Stomach (tissue), 9 donors: Measurements from ENCODE around the gene IMPDH2. TPM values are rescaled to one million over a fixed set of nuclear protein-coding genes. Genes with fewer than 3 reads are reported as not detected.

Experiments used
- DNase-seq, 2 donors: peaks; one replicate each; pipeline versions ENCODE4 v3.0.0 to v3.0.0-alpha.2; 2013 to 2019
- H3K27ac ChIP-seq, 5 donors: fragments of 200-600 bp in 4 of 5; sonication (generic) in 4 of 5; one replicate each; pipeline ENCODE4 v1.5.1; 2013 to 2019; ENCODE audit warnings: mild to moderate bottlenecking in 1 of 5, moderate library complexity in 1 of 5
- H3K27me3 ChIP-seq, 3 donors: fragments of 200-600 bp; sonication (generic); one replicate each; pipeline ENCODE4 v1.5.1; 2017 to 2019; ENCODE audit warnings: mixed run types in 1 of 3
- H3K36me3 ChIP-seq, 4 donors: fragments of 200-600 bp; sonication (generic); 1 replicate in 3 of 4; 2 replicates in 1 of 4; pipeline ENCODE4 v1.5.1; 2016 to 2019
- H3K4me1 ChIP-seq, 4 donors: fragments of 200-600 bp; sonication (generic); one replicate each; pipeline ENCODE4 v1.5.1; 2016 to 2019
- H3K4me3 ChIP-seq, 4 donors: fragments of 200-600 bp; sonication (generic) in 3 of 4; one replicate each; pipeline ENCODE4 v1.5.1; 2016 to 2019; ENCODE audit warnings: mild to moderate bottlenecking in 1 of 4
- H3K9me3 ChIP-seq, 4 donors: fragments of 200-600 bp; sonication (generic); one replicate each; pipeline ENCODE4 v1.5.1; 2016 to 2019
- EP300 ChIP-seq: sonication (generic); formaldehyde crosslinking; IDR thresholded peaks from one replicate; pipeline ENCODE4 v1.6.1; 2017; ENCODE audit warnings: antibody characterized with exemption
- POLR2A ChIP-seq, 4 donors: fragments of 450-650 bp; IDR thresholded peaks; one replicate each; pipeline ENCODE4 v1.6.1; 2016; ENCODE audit warnings: antibody characterized with exemption in 4 of 4, control low read depth in 2 of 4, mild to moderate bottlenecking in 1 of 4, moderate library complexity in 1 of 4
- POLR2AphosphoS5 ChIP-seq, 3 donors: sonication (generic); formaldehyde crosslinking; IDR thresholded peaks; one replicate each; pipeline ENCODE4 v1.6.1; 2016; ENCODE audit warnings: antibody characterized with exemption in 3 of 3
- WGBS, 5 donors: extraction: QIAGEN DNeasy Blood & Tissue Kit in 3 of 5; methylation state at CpG; one replicate each; pipeline versions ENCODE4 v1.1.5 to v1.1.7; 2013 to 2018; 5-methylcytosine and 5-hydroxymethylcytosine counted together
- intact Hi-C: fragments of 100-400 bp; cut with DNase I; formaldehyde crosslinking; loops from one replicate; pipeline ENCODE4 v1.15.1; 2023; ENCODE audit warnings: low total_unique reads
- polyA plus RNA-seq, 3 donors: library from polyadenylated mRNA; stranded (reverse); fragments of 200-250 nt; gene quantifications; one replicate each; pipeline ENCODE4 v1.2.3, GENCODE V29; 2013
- total RNA-seq, 5 donors: library from RNA; depleted of rRNA; stranded (reverse); fragments of >200 nt; gene quantifications; one replicate each; pipeline versions ENCODE4 v1.1.0 to v1.2.3, GENCODE V29; 2014 to 2016
- TF ChIP-seq, protein P1 (sequence below), 7 experiments: fragments of 450-650 bp in 4 of 7; fragments of 200-600 bp in 3 of 7; sonication (generic) in 3 of 7; IDR thresholded peaks; one replicate each; pipeline ENCODE4 v1.5.1; 2016 to 2019; ENCODE audit warnings: antibody characterized with exemption in 7 of 7, control low read depth in 2 of 7, mild to moderate bottlenecking in 1 of 7
- donor health status: healthy with polysubstance abuse.
- donor health status: Bipolar disorder and iron deficiency.
- donor health status: healthy.

Gene IMPDH2
- total and polyA plus RNA-seq, 8 donors = 50.4 to 159 (median 107) TPM

DNA sequence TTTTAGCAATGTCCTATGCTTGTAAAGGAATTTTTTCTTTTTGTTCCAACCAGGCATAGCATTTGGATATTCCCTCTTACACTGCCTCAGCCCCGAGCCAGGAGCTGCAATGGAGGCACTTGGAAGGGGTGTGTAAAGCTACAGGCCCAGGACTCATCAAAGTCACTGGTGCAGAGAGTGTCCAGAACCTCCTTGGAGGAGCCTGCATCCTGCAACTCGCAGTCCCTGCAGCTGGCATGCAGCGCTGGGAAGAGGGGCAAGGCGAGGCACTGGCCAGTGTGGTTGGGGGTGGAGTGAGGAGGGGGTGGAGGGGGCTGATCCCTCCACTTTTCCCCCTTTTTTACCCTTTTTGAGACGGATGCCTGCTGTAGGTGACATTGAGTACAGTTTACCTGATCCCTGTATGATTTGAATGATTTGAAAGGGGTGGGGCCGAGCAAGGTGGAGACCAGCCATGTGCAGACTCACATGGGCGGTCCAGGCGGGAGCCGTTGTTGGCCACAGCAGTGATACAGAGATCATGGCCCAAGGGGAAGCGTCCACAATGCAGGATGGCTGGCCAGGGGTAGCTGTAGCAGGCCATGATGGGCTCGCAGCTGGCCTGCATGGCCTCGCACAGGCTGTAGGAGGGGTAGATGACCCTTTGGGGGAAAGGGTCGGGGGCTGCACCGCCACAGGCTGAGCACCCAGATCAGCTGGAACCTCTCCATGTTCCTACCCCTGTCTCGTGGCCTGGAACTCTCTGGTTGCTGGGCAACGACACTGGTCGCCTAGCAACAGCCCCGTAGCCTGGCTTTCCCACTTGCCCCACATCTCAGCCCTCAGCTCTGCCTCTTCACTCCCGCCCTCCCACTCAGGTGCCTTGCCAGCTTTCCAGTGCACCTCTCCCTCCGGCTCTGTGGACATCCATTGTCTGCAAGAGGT lies 31.2 kb downstream of the IMPDH2 start:
- intact Hi-C loops = no loop called here
- Histone ChIP-seq H3K9me3 (no peaks in the 10 kb centered on the region), H3K27ac (peak overlapping the region in 1 of 5 donors; percentile 4), H3K36me3 (peaks cover 0 to 57% (median 39%) of the 10 kb centered on the region in 4 donors), H3K4me1 (peaks cover 0 to 51% (median 27%) of the 10 kb centered on the region in 4 donors), H3K27me3 (no peaks in the 10 kb centered on the region), H3K4me3 (no peak overlapping the region)
- no peak for TF ChIP-seq POLR2A (IDR thresholded peaks at IDR 0.05)
- TF ChIP-seq POLR2AphosphoS5 (IDR thresholded peaks at IDR 0.05) = no peak
- no peak for TF ChIP-seq EP300
- TF ChIP-seq, protein P1, sequence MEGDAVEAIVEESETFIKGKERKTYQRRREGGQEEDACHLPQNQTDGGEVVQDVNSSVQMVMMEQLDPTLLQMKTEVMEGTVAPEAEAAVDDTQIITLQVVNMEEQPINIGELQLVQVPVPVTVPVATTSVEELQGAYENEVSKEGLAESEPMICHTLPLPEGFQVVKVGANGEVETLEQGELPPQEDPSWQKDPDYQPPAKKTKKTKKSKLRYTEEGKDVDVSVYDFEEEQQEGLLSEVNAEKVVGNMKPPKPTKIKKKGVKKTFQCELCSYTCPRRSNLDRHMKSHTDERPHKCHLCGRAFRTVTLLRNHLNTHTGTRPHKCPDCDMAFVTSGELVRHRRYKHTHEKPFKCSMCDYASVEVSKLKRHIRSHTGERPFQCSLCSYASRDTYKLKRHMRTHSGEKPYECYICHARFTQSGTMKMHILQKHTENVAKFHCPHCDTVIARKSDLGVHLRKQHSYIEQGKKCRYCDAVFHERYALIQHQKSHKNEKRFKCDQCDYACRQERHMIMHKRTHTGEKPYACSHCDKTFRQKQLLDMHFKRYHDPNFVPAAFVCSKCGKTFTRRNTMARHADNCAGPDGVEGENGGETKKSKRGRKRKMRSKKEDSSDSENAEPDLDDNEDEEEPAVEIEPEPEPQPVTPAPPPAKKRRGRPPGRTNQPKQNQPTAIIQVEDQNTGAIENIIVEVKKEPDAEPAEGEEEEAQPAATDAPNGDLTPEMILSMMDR (IDR thresholded peaks at IDR 0.05) = no peak
- DNase-seq = peak in 1 of 2 donors; percentile 73
- 41 to 63% (median 58%) methylated on average over 13 to 20 of the region's 20 CpGs for WGBS, 5 donors

DNA sequence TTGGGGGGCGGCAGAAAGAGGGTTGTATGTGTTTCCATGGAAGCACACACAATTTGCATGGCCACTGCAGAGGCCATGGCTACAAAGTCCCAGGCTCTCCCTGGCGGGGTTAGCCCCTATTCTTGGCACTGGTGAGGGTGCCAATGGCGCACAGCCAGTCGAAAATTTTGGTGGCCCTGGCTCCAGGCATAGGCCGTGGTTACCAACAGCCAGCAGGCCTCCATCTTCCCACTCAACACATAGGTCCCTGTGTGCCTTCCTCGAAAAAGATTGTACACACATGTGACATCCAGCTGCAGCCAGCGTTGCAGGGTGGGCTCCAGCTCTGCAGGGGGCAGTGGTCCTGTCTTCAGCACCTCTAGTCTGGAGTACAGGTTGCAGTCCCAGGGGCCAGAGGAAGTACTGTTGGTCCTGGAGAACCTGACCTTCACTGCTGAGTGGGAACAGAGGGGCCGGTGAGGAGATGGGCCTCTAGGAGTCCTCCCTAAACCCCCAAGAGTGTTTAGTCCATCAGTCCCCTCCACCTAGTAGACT lies 32.0 kb downstream of the IMPDH2 start:
- Histone ChIP-seq H3K36me3 (peaks cover 0 to 61% (median 38%) of the 10 kb centered on the region in 4 donors), H3K27me3 (no peaks in the 10 kb centered on the region), H3K9me3 (no peaks in the 10 kb centered on the region), H3K27ac (peak overlapping the region in 1 of 5 donors; percentile 4), H3K4me1 (peaks cover 2 to 59% (median 30%) of the 10 kb centered on the region in 4 donors), H3K4me3 (no peak overlapping the region)
- TF ChIP-seq, protein P1 (IDR thresholded peaks at IDR 0.05) = no peak
- TF ChIP-seq POLR2AphosphoS5 (IDR thresholded peaks at IDR 0.05) (no peak), POLR2A (IDR thresholded peaks at IDR 0.05) (no peak), EP300 (no peak)
- intact Hi-C loops = no loop called here
- DNase-seq = no peak
- WGBS, 5 donors = 78 to 87% (median 81%) methylated on average over 4 to 8 of the region's 8 CpGs

DNA sequence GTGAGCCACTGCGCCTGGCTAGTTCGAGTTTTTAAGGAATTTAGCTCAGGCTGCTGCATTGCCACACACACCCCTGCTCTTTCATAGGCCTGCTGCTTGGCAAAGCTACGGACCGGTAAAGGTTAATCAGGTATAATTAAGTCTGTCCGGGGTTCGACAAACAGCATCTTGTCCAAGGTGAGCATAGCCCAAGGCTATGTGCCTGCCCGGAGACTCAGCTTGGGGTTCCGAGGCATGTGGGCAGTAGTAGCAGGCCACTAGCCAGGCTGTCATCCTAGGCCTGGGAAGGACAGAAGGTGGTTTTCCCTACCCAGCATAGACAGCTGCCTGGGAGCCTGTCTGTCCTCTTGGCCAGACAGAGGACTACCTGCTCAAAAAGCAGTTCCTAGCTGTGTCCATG lies 32.6 kb downstream of the IMPDH2 start:
- H3K4me1 ChIP-seq = peaks cover 7 to 64% (median 36%) of the 10 kb centered on the region in 4 donors
- intact Hi-C loops = no loop called here
- no peaks in the 10 kb centered on the region for H3K27me3 ChIP-seq
- H3K4me3 ChIP-seq = no peak overlapping the region
- no peak for TF ChIP-seq EP300
- no peak for TF ChIP-seq POLR2A (IDR thresholded peaks at IDR 0.05)
- no peak for TF ChIP-seq POLR2AphosphoS5 (IDR thresholded peaks at IDR 0.05)
- TF ChIP-seq, protein P1 (IDR thresholded peaks at IDR 0.05) = no peak
- no peaks in the 10 kb centered on the region for H3K9me3 ChIP-seq
- DNase-seq = no peak
- 92 to 98% (median 96%) methylated on average over 8 of the region's 8 CpGs for WGBS, 5 donors
- H3K27ac ChIP-seq = no peak overlapping the region
- peaks cover 0 to 56% (median 35%) of the 10 kb centered on the region in 4 donors for H3K36me3 ChIP-seq

DNA sequence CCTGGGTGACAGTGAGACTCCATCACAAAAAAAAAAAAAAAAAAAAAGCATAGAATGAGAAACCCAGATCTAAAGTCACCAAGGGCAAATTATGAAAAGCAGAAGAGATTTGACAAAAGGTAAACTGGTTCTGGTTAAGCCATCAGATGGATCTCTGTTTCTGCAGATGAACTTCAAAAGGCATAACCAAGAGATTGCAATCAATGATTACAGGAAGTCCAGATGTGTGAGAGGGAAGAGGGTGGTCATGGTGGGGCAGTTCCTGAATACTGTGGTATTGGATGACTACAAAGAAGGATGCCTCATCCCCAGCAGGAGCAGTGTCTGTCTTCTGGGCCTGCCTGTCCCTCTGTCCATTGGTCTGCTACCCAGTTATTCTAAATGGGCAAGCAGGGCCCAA lies 35.4 kb downstream of the IMPDH2 start:
- no peak for DNase-seq
- intact Hi-C loops = no loop called here
- no peaks in the 10 kb centered on the region for H3K9me3 ChIP-seq

More for the DNA sequence above, 35.4 kb downstream of the IMPDH2 start:
- Histone ChIP-seq H3K27ac (no peak overlapping the region), H3K4me3 (no peak overlapping the region), H3K4me1 (peaks cover 23 to 57% (median 43%) of the 10 kb centered on the region in 4 donors), H3K27me3 (no peaks in the 10 kb centered on the region), H3K36me3 (peaks cover 0 to 53% (median 34%) of the 10 kb centered on the region in 4 donors)
- TF ChIP-seq, protein P1 (IDR thresholded peaks at IDR 0.05) = no peak
- TF ChIP-seq POLR2A (IDR thresholded peaks at IDR 0.05) (no peak), EP300 (no peak), POLR2AphosphoS5 (IDR thresholded peaks at IDR 0.05) (no peak)
